Stimulated activated CD4-positive, alpha-beta T cell treated with anti-CD3 and anti-CD28 coated beads, Interleukin-12 subunit alpha, Interleukin-12 subunit beta, amount 100 ng/mL, for 4 hours (primary cell): Measurements from ENCODE around the gene ARHGEF5.
"Not testable (repeated sequence)": the region's sequence is repeated elsewhere in the genome, so short reads cannot be mapped to it uniquely, and the experiment has no call there.

Experiments
- DNase-seq: peaks from one replicate; pipeline ENCODE4 v3.0.0-alpha.2; 2020

ARHGEF5 gene

DNA sequence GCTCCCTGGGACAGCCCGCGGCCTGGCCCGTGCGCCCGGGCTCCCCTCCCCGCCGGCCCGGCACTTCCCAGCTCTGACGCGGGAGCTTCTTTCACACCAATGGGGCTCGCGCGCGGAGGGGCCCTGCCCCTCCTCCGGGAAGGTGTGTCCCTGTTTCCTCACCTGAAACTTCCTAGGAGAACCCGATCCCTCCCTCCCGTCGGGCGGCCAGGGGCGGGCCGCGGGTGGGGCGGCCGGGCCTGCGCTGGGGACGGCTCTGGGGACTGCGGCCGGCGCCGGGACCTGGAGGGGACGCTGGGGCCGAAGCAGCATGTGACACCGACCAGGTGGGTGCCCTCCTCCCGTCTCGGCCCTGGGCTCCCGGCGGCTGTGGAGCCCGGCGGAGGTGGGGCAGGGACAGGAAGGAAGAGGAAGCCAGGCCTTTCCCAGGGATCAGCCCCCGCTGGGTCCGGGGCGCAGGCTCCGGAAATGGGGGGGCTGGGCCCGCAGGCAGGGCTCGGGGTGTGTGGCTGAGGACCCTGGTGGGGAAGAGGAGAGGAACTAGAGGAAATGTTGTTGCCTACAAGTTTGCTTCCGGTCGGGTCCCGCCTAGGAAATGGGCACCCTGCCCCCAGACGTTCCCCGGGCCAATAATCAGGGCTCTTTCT lies at the start of gene ARHGEF5:
TSS of gene ARHGEF5 (plus strand) at position 227 of the 647 bp plus-strand sequence. CDS start 7,268 bp downstream, outside the sequence.
- DNase-seq: not testable (repeated sequence)

GRCh38 chr7:144309702-144310101 lies 45.5 kb upstream of the ARHGEF5 start:
- not testable (repeated sequence) for DNase-seq

- not testable (repeated sequence) for DNase-seq
Measured at GRCh38 chr7:144311218-144311617, 44.0 kb upstream of the ARHGEF5 start.

GRCh38 chr7:144311872-144312469 lies 43.2 kb upstream of the ARHGEF5 start, which contains the start of gene OR2A1:
OR2A1 (plus strand) TSS chr7:144312419; CDS start chr7:144318125, 5,706 bp downstream.
- not testable (repeated sequence) for DNase-seq

- DNase-seq: not testable (repeated sequence)
Measured at GRCh38 chr7:144317537-144317936, 37.7 kb upstream of the ARHGEF5 start.

DNA sequence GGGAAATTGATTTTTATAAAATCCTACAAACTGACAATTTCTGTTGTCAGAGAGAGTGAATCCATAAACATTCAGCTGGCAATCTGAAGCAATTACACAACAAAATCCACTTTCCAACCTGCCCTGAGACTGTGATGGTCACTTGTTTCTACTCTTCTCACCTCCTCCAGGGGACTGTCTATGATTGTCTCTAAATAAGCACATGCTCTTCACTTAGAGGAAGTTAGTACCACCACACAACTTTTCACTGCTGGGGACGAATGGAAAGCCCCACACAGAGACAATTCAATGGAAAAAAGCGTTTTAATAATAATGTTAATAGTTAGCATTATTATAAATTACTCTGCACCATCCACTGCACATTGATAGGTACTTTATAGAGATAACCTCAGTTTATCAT lies 35.7 kb upstream of the ARHGEF5 start:
- not testable (repeated sequence) for DNase-seq

GRCh38 chr7:144321677-144322206 lies 33.5 kb upstream of the ARHGEF5 start:
- DNase-seq: not testable (repeated sequence)

GRCh38 chr7:144323359-144323758 lies 31.8 kb upstream of the ARHGEF5 start:
- DNase-seq: not testable (repeated sequence)

GRCh38 chr7:144325868-144326267 lies 29.3 kb upstream of the ARHGEF5 start:
- DNase-seq: not testable (repeated sequence)

DNA sequence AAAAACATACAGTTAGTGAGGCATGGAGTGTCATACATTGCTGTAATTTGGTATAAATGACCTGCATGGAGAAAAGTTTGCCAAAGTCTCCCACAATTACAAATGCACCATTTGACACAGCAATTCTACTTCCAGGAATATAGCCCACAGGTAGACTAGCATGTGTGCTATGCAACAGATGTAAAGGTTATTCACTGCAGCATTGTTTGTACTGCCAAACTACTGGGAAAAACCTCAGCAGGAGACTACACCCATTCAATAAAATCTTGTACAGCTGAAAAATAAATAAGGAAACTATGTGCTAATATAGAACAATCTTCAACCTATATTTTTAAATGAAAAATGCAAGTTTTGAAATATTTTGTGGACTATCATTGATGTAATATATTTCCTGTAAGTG lies 25.2 kb upstream of the ARHGEF5 start:
- DNase-seq: not testable (repeated sequence)

DNA sequence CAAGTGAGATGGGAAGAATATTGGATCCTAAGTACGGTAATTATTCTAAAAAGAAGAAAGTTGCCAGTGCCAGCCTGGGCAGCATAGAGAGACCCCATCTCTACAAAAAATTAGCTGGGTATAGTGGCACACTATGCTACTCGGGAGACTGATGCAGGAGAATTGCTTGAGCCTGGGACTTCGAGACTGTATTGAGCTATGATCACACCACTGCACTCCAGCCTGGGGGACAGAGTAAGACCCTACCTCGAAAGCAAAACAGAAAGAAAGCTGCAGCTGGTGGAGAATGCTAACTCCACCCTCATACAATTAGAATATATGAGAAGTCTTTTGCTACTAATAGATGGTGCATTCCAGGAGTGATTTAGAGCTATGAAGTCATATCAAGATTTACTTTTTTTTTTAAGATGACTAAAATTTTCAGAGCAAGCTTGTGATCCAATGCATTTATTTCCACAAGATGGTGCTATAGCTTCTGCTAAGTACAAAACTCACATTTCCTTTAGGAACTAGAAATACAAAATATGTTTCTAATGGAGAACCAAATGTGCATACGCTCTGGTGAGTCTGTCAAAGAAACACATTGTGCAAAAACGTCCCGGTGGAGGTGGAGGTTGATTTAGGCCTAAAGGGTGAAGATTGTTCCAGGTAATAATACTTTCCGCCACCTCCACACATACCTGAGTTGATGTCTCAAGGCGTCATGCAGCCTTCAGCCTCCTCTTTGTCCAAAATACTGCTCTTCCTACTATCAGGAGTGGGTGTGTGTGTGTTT lies 23.8 kb upstream of the ARHGEF5 start:
- DNase-seq: not testable (repeated sequence)

GRCh38 chr7:144331996-144332288 lies 23.3 kb upstream of the ARHGEF5 start:
- DNase-seq: not testable (repeated sequence)

DNA sequence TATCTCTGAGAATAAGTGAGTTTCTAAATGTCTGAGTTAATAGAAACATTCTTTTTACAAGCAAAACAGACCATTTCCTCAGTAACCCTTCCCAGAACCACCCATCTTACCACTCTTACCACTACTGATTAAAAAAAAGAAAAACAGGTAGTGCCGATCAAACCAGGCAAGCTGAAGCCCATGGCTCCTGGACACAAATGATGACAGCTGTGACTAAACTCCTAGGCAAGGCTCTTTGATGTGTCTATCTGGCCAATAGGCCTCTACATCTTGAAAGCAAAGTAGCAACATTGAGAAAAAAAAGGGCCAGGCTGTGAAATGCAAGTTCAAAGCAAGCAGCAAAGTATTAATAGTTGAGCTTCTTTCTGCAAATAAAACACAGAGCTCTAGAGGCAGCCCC lies 6.6 kb upstream of the ARHGEF5 start:
- DNase-seq: not testable (repeated sequence)

DNA sequence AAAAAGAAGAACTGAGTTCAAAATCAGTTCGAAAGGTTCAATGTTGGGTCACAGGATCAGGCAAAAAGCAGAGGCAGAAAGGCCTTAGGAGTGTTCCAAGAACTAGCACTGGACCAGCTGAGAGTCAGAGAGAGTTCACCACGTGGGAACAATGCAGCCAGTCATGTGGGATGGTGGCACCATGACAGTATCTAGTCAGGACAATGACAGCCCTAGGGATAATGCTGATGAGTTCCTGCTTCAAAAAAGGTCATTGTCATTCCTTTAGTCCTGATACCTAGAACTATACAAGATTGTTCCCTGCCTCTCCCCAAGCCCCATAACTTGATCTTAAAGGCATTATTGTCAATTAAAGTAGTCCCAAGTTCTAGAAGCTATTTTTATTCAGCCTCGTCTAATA lies 3.5 kb upstream of the ARHGEF5 start:
- not testable (repeated sequence) for DNase-seq

GRCh38 chr7:144356185-144356584 lies 983 bp downstream of the ARHGEF5 start:
- DNase-seq: not testable (repeated sequence)

- DNase-seq: not testable (repeated sequence)
Measured at GRCh38 chr7:144356860-144357259, 1.7 kb downstream of the ARHGEF5 start.

- DNase-seq: not testable (repeated sequence)
Measured at GRCh38 chr7:144362061-144362460, 6.9 kb downstream of the ARHGEF5 start.

- not testable (repeated sequence) for DNase-seq
Measured at GRCh38 chr7:144365523-144365922, 10.3 kb downstream of the ARHGEF5 start.

DNA sequence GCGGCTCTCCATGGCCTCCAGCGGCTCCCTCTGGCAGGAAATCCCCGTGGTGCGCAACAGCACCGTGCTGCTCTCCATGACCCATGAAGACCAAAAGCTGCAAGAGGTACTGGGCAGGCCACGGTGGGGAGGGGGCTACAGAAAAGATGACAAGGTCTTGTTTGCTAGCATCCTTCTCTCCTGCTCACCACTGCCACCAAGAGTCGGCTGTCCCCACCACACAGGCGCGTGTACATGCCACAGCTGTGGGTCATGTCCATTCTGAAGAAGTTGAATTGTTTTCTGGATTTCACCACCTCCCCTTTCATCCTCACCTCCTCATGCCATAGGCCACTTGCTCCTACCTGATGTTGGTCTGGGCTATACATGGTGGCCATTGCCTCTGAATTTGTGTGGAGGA lies 12.0 kb downstream of the ARHGEF5 start:
- not testable (repeated sequence) for DNase-seq

DNA sequence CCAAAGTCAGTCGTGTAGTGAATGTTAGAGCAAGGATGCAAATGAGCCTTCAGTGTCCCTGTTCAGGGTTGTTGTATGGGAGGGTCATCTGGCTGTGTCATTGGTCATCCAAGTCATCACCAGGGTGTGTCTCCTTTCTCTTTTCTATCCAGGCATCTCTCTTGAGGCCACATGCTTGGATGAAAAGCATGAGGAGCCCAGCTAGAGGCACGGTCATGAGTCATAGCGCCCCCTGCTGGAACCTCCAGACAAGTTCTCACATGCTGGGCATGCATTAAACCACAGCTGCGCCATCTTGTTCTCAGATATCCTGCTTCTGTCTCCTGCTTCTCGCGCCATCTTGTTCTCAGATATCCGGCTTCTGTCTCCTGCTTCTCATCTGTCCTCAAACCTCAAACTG lies 14.0 kb downstream of the ARHGEF5 start:
- not testable (repeated sequence) for DNase-seq

GRCh38 chr7:144378651-144379050 lies 23.4 kb downstream of the ARHGEF5 start:
- no peak for DNase-seq

DNA sequence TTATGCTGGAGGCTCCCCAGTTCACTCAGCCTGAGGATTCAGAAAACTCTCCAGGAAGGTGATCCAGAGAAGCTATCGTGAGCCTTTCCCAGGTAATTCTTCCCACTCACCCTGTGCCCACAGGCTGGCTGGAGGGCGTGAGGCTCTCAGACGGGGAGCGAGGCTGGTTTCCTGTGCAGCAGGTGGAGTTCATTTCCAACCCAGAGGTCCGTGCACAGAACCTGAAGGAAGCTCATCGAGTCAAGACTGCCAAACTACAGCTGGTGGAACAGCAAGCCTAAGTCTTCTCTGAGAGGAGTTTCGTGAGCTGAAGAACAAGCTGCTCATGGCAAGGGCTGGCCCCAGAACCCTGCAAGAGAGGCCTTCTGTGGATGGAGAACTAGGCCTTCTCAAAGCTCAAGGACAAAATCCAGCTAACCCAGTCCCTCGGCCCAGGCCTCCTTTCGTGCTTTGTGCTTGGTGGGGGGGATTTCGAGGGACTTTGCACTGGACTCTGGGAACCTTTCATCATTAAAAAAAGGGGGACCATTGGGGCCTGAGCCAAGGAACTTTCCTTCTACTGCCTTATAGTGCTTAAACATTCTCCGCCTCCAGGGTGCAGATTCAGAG lies 24.7 kb downstream of the ARHGEF5 start:
- no peak for DNase-seq

- DNase-seq: no peak
Measured at GRCh38 chr7:144384071-144384470, 28.9 kb downstream of the ARHGEF5 start.
